GM11168 (cell line): Measurements from ENCODE around the gene CREB5.

Experiments
- in situ Hi-C: fragments of 300-500 bp; cut with MboI; formaldehyde crosslinking; loops from one replicate; pipeline ENCODE4 v1.12.0; 2022; ENCODE audit warnings: low sequenced_read_pairs; ENCODE audit not compliant: unreplicated experiment

Gene CREB5

DNA sequence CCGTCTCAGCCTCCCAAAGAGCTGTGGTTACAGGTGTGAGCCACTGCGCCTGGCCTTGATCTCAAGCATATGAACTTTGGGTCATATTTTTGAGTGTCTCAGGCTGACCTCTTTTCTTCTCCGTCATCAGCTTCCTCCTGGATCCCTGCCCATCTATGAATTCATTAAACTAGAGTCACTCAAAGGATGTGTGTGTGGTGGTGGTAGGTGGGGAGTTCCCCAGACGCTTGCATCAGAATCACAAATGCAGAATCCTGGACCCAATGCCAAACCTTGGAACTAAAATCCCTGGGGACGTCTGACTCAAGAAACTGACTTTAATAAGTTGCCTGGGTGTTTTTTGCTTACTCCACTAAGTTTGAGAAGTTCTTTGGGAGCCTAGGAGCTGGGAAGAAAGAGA lies 6.7 kb upstream of the CREB5 start:
- in situ Hi-C loops = no loop called here

GRCh38 chr7:28406192-28406591 lies 6.1 kb upstream of the CREB5 start:
- in situ Hi-C loops = no loop called here

DNA sequence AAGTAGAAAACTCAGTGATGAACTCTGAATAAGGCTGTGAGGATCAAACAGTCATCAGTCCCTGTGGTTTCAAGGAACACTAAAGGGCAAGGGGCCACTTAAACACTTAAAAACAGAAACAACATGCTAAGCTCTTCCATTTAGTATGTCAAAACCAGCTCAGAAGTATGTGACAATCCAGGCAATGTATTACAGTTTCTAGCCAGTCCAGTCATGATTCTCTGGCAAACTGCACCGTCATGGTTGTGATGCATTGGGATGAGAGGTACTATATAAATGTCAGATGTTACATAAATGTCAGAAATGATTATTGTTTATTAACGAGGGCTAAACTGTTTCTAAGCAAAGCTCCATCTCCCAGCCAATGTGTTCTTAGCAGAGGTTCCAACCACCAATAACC lies 4.7 kb upstream of the CREB5 start:
- in situ Hi-C loops = no loop called here

DNA sequence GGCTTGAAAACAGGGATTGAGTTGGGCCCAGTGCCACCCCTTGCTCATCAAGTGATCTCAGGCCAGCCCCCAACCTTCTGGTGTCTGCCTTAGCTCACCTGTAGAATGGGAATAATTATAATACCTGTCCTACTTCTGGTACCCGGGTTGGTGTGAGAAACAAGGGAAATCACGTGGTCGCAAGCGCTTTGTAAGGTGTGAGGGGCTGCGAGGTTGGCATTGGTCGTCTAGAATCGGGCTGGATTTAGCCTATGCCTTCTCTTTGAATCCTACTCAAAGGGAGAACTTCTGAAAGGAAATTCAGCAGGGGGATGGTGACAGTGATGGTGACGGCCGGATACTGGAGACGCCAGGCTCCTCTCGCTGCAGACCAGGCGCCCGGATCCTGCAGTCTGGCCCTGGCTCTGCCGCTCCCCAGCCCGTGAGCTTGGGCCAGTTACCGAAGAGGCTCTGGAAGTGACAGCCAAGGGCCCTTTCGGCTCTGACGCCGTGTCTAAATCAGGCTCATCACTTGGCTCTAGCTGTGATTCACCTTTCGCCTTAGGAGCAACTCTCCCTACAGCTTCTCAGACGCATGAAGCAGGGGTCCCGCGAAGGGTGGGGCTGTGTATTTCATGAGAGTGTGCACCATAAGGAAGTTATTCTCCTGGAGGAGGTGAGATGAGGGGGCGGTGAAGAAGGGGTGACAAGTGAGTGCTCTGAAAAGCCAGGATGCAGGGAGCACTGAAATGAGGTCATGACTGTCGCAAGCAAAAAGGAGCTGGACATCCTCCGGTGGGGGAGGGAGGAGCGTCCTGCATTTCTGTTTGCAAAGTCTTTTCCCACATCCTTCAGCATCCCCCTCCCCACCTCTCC lies 4.0 kb upstream of the CREB5 start:
- in situ Hi-C loops = no loop called here

DNA sequence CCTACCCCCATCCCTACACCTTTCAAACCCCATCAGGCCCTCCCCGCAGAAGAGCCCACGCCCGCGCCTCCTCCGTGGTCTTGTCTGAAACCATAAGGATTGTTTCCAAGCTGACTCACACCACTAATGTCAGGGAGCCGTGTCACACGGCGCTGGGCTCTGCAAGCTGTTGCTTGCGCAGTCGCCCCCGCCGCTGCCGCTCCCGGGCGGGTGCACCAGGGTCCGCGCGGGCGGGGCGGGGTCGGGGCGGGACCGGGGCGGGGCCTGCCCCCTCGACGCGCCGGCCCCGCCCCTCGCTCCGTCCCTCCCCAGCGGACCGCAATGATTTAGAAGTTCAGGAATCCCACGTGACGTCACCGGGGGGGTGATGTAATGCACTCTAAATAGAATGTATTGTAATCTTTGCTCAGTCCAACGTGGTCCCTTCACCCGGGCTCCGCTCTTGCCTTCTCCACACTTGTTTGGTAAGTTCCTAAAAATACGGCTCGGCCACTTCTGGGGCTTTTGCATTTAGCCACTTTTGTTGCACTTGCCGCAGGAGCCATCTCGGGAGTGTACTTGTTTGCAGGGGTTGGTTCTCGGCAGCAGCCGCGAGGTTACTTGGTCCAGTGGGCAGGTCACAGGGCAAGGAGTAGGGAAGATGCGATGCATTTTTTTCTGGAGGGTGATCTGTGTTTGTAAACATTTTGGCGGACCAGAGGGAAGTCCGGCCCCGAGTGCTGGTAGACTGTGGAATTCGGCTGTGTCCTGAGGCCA lies 3.2 kb upstream of the CREB5 start:
- in situ Hi-C loops = no loop called here

DNA sequence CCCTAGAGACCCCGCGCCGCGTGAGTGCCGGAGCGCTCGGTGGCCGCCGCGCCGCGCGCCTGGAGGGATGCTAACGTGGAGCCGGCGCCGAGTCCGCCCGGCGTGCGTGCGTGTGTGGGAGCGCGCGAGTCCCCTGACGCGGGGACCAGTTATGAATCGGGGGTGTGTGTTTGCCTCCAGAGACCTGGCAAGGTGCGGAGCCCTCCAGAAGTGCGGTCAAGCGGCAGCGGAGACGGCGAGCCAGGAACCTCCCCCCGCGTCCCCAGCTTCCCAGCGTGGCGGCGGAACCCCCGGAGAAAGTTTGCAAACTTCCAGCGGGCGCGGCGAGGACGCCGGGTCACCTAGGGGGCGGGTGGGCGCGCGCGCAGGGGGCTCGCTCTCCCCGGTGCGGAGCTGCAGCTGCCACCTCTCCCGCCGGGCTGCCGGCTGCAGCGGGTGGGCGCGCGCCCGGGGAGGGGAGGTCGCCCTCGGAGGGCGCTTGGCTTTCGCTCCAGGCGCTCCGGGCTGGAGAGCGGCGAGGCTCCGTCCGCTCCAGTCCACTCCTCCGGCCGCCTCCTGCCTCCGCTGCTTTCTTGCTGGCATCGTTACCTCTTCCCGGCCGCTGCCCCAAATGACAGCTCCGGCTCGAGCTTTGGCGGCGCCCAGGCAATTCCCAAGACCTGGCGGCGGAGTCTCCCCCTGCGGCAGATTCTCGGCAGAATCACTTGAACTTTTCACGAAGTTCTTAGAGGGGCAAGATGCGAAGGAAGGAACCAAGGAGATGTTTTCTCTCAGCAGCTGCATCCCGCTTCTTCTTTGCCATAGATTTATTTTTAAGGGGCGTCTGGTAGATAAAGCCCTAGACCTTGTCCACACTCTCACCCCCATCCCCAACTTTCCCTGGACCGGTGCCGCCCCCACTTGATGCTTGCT lies 2.3 kb upstream of the CREB5 start:
- in situ Hi-C loops = no loop called here

- in situ Hi-C loops = no loop called here
Observed at GRCh38 chr7:28410628-28411531, 1.4 kb upstream of the CREB5 start.

DNA sequence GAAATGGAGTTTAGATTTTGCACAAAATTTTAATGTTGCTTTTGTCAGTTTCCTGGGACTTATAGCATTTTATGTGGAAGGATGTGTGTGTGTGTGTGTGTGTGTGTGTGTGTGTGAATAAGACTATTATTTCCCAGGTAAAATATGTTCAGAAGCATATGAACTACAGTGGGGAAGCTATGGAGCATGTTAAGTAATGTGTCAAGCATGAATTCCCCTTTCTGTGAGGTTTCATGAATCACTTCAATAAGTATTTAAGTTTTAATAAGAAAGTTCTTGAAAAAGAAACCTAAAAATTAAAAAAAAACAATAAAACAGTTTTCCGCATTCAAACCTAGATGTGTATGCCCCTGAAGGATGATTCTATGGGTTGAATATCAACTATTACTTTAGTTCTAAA lies 693 bp downstream of the CREB5 start:
- in situ Hi-C loops = no loop called here

DNA sequence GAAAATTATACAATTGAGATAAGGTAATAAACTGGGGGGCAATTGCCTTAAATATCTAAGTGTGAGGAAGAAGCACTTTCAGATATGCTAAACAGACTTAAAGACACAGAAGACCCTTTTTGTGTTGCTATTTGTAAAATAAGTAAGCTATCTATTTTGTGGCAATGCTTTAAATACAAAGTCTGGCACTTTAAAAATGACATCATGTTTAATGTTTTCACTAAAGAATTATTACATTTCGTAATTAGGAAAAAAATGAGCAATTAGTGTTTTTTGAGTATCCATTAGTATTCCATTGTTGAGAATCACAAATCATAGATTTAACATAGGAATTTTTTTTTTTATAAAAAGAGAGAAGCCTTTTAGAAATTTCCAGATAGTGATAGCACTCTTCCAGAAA lies 2.1 kb downstream of the CREB5 start:
- in situ Hi-C loops = no loop called here

GRCh38 chr7:28417321-28417940 lies 5.1 kb downstream of the CREB5 start:
- in situ Hi-C loops = no loop called here

DNA sequence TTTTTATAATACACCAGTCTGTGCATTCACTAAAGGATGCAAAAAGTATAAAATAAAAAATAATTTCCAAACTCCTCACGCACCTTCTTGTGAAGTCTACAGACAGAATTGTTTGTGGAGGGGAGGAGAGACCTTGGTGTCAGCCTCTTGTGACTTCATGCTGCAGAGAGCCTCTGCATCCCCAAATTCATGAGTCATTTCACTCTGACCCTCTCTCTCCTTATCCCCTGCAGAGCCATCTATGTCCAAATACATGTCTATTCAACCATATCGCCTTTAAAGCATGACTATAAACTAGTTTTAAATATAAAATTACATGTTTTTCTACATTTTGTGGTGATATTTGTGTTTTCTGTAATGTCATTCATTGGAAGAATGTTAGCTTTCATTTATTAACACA lies 6.0 kb downstream of the CREB5 start:
- in situ Hi-C loops = no loop called here

- in situ Hi-C loops = no loop called here
Observed at GRCh38 chr7:28418966-28419365, 6.6 kb downstream of the CREB5 start.

DNA sequence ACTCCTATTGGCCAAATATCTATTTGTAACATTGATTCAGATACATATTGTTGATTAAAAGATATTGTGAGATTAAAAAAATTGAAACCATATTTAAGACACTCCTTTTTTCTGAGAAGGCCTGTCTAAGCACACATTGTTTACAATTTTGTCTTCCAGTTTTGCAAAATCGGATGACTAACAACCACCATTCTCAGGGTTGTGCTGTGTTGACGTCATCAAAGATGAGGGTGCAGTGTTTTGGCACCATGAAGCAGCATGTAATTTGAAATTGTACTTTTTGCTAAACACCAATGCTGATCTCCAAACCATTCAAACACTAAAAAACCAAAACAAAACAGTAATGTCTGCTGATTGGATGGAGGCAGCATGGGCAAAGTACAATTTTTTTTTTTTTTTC lies 7.4 kb downstream of the CREB5 start:
- in situ Hi-C loops = no loop called here

GRCh38 chr7:28423112-28423511 lies 10.8 kb downstream of the CREB5 start:
- in situ Hi-C loops = no loop called here

GRCh38 chr7:28423918-28424514 lies 11.7 kb downstream of the CREB5 start:
- in situ Hi-C loops = no loop called here

DNA sequence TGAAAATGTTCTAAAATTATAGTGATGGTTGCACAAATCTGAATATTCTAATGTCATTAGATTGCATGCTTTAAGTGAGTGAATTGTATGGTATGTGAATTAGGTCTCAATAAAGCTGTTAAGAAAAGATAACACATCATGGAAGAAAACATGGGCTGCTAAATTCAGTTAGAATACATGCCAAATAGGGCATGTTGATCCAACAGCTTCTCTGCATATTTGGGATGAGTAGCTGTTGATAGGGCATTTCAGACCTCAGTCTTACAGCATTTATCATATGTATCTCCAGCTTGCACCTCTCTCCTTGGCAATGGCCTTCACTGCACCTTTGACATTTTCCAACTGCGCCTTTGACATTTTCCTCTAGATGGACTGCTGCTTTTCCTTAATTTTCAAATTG lies 13.2 kb downstream of the CREB5 start:
- in situ Hi-C loops = no loop called here

DNA sequence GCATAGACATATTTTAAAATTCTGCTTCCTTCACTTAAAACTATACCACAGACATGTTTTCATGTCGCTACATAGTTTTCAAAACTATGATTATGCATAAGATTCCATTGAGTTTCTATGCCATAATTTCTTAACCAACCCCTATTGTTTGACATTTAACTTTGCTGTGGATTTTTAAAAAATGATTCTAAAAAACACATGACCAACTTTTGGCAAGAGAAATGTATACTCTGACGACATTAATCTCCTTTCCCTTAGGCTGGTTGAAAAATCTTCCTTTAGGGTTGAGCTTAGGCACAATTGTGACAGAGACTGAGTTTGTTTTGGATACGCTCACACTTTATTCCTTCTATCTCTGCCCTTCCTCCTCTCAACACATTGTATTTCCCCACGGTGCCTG lies 14.9 kb downstream of the CREB5 start:
- in situ Hi-C loops = no loop called here

DNA sequence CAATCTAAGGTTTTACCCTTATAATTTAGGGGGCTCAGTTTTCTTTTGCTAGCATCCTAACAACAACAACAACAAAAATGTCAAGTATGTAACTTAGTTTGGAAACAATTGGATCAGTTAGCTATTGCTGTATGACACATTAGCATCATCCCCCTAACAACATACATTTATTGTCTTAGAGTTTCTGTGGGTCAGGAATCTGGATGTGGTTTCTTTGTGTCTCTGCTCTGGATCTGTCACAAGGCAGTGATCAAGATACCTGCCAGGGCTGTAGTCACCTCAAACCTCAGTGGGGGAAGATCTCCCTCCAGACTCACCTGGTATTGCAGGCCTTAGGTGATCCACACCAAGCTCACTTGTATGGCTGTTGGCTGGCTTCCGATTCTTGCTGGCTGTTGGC lies 18.3 kb downstream of the CREB5 start:
- in situ Hi-C loops = no loop called here

GRCh38 chr7:28432105-28432504 lies 19.8 kb downstream of the CREB5 start:
- in situ Hi-C loops = no loop called here
